Progenitor cell of endocrine pancreas (in vitro differentiated cells): ENCODE data around the gene TBC1D1. TPM values are rescaled to one million over a fixed set of nuclear protein-coding genes. Genes with fewer than 3 reads are reported as not detected.
A peak's percentile ranks its signal among the peaks of the same experiment; 100 is the strongest.

ENCODE experiments used
- DNase-seq: peaks from one replicate; pipeline ENCODE4 v3.0.0; 2021; ENCODE audit warnings: low spot score; ENCODE audit not compliant: unreplicated experiment
- H3K27ac Mint-ChIP-seq: 2 replicates; pipeline ENCODE4 v1.8.0; 2021; ENCODE audit warnings: mild to moderate bottlenecking, moderate library complexity, mixed read lengths
- H3K27me3 Mint-ChIP-seq: 2 replicates; pipeline ENCODE4 v1.8.0; 2021; ENCODE audit warnings: mixed read lengths
- H3K36me3 Mint-ChIP-seq: 2 replicates; pipeline ENCODE4 v1.8.0; 2022; ENCODE audit warnings: mixed read lengths; ENCODE audit not compliant: insufficient read depth
- H3K4me1 Mint-ChIP-seq: 2 replicates; pipeline ENCODE4 v1.8.0; 2021; ENCODE audit warnings: low read depth, mixed read lengths
- H3K4me3 Mint-ChIP-seq: 2 replicates; pipeline ENCODE4 v1.8.0; 2021; ENCODE audit warnings: low read depth, mild to moderate bottlenecking, moderate library complexity, mixed read lengths
- H3K9me3 Mint-ChIP-seq: 2 replicates; pipeline ENCODE4 v1.8.0; 2021; ENCODE audit warnings: low read depth, mixed read lengths
- CTCF ChIP-seq: fragments of 200-600 bp; sonication (generic); IDR thresholded peaks from one replicate; pipeline ENCODE4 v1.5.0; 2021; ENCODE audit warnings: antibody characterized with exemption, mild to moderate bottlenecking; ENCODE audit not compliant: unreplicated experiment
- total RNA-seq: library from RNA; stranded (reverse); gene quantifications from 2 replicates; pipeline ENCODE4 v1.2.1, GENCODE V29; 2021

TBC1D1 gene
- total RNA-seq, 1 donor from 2014 or later: 138 TPM

DNA sequence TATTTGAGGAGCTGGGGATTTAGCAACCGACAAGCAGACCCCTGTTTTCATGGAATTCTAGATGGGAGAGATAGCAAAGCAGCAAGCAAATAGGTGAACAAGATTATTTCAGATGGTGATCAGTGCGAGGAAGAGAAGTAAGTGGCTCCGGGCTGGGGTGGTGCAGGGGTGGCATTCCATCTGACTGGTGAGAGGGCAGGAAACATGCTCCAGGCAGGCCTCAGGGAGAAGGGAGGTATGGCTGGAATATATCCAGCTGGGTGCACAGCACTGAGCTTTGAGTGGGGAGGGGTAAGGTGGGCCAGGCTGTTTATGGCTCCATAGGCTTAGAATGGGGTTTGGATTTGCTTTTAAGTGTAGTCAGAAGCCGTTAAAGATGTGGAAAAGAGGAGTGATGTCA, 90.5 kb downstream of the TBC1D1 start:
- DNase-seq: no peak
- Mint-ChIP-seq H3K4me3 (no peak overlapping the region), H3K27me3 (no peaks in the 10 kb centered on the region)

DNA sequence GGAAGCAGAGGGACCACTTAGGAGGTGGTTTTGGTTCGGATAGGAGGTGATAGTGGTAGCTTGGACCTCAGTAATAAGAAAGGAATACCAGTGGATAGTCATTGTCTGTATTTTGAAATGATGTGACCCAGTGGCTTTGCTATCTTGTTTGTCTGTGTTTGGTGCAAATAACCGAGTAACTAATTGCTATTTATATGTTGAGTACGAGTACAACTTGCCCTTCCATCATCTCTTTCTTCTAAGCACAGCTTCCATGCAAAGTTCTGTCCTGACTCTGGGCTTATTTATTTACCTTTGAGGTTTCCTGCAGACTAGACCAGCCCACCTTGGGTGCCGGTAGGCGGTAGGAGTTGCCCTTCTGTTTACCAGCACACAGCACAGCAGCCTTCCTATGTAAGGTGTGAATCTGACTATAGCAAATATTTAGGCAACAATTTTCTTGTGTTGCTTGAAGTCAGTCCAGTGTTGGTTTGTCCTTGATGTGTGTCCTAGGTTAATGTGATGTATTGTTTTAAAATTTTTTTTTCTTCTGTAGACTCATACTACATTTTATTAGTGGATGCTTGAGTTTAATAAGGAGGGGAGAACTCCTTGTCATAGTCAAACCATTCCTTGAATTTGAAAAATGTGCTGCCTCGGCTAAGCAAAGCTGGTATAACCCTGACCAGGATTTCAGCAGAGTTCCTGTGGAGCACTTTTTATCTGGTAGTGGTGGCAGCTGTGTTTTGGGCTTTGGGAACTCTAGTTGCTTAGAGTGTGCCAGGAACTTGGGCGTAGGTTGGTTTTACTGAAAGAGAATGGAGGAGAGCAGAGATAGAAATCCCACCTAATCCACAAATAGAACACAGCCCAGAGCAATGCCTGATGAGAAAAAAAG, 91.2 kb downstream of the TBC1D1 start:
- Mint-ChIP-seq H3K27ac (no peak overlapping the region), H3K4me3 (no peak overlapping the region)

More for the DNA sequence above, 90.5 kb downstream of the TBC1D1 start:
- H3K9me3 Mint-ChIP-seq: no peaks in the 10 kb centered on the region
- TF ChIP-seq CTCF: no peak
- H3K4me1 Mint-ChIP-seq: peaks cover 28% of the 10 kb centered on the region
- H3K36me3 Mint-ChIP-seq: peaks cover 1% of the 10 kb centered on the region
- H3K27ac Mint-ChIP-seq: peak overlapping the region; percentile 30

DNA sequence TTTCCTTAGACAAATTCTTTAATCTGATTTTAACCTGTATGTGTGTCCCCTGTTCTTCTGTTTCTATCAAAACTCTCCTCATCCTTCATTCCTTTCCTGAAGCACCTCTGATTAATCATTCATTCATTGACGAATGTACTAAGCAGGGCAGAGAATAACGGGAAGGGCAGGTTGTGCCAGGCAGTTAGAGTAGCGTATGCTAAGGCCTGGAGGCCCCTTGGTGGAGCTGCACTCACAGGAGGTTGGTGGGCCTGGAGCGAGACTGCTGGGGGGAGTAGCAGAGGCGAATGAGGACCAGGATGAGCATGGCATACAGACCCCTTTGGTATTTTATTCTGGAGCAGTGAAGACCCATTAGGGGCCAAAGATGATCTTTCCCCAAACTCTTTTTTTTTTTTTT, 91.9 kb downstream of the TBC1D1 start:
- Mint-ChIP-seq H3K27me3 (no peaks in the 10 kb centered on the region), H3K4me3 (no peak overlapping the region), H3K4me1 (peaks cover 29% of the 10 kb centered on the region), H3K27ac (no peak overlapping the region), H3K9me3 (no peaks in the 10 kb centered on the region), H3K36me3 (peaks cover 1% of the 10 kb centered on the region)
- DNase-seq: no peak
- no peak for TF ChIP-seq CTCF

More for the DNA sequence above, 91.2 kb downstream of the TBC1D1 start:
- no peaks in the 10 kb centered on the region for H3K27me3 Mint-ChIP-seq
- H3K4me1 Mint-ChIP-seq: peaks cover 26% of the 10 kb centered on the region
- H3K9me3 Mint-ChIP-seq: no peaks in the 10 kb centered on the region
- no peak for TF ChIP-seq CTCF
- no peak for DNase-seq
- peaks cover 1% of the 10 kb centered on the region for H3K36me3 Mint-ChIP-seq

- H3K9me3 Mint-ChIP-seq: no peaks in the 10 kb centered on the region
- peaks cover 1% of the 10 kb centered on the region for H3K36me3 Mint-ChIP-seq
- TF ChIP-seq CTCF: no peak
- H3K27me3 Mint-ChIP-seq: no peaks in the 10 kb centered on the region
- no peak overlapping the region for H3K4me3 Mint-ChIP-seq
- H3K27ac Mint-ChIP-seq: no peak overlapping the region
- no peak for DNase-seq
- peaks cover 40% of the 10 kb centered on the region for H3K4me1 Mint-ChIP-seq
Observed at GRCh38 chr4:37983951-37984350, 93.1 kb downstream of the TBC1D1 start.

DNA sequence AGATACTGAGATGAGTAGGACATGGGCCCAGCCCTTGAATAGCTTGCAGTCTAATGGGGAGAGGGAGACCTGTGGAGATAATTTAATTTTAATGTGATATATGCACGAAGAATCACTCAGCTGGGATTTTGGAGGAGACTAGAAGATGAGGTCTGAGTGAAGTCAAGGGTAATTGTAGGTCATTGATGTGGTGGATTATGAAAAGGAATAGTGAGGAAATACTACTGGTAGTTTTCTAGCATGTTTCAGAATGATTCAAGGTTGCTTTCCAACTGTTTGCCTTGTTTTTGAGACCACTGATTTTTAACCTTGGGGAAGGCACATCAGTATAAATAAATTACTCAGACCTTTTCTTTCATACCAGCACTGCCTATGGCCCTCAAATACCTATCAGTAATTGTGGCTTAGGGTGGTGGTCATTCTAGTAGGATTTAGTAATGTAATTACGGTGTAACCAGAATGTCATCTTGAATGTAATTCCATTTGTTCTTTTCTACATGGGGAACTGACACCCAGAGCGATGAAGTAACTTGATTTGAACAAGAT, 94.9 kb downstream of the TBC1D1 start:
- H3K4me3 Mint-ChIP-seq: no peak overlapping the region
- H3K27me3 Mint-ChIP-seq: no peaks in the 10 kb centered on the region
- H3K36me3 Mint-ChIP-seq: no peaks in the 10 kb centered on the region
- no peak for TF ChIP-seq CTCF
- no peak for DNase-seq
- H3K9me3 Mint-ChIP-seq: no peaks in the 10 kb centered on the region
- H3K4me1 Mint-ChIP-seq: peaks cover 40% of the 10 kb centered on the region
- no peak overlapping the region for H3K27ac Mint-ChIP-seq
